HepG2 (cell line): ENCODE results near the gene DPY19L1. TPM values are rescaled to one million over a fixed set of nuclear protein-coding genes. Genes with fewer than 3 reads are reported as not detected.

Experiments used
- ATAC-seq: fragments of 200-7000 bp; cut with Tn5 transposase; 3 replicates; pipeline ENCODE4 v1.9.1; 2020; ENCODE audit warnings: mild to moderate bottlenecking, moderate library complexity
- BruUV-seq: library from RNA; stranded (reverse); fragments of 400-500 nt; replicated peaks from 2 replicates; lab custom pipeline; 2021; lab: Mats Ljungman, UMichigan
- CTCF ChIA-PET: fragments of 300-600 bp; formaldehyde crosslinking; extraction: SDS; loops from one replicate; lab custom pipeline; 2021; ENCODE audit warnings: low total read pairs, inconsistent platforms, low intra/inter-chr PET ratio; lab: Yijun Ruan, JAX
- POLR2A ChIA-PET: fragments of 350-600 bp; sonication (Branson Sonifier 250); formaldehyde crosslinking; loops from one replicate; lab custom pipeline; 2020; ENCODE audit warnings: antibody characterized with exemption, inconsistent platforms; lab: Yijun Ruan, JAX
- DNase-seq: peaks from one replicate; pipeline ENCODE4 v3.0.0-alpha.2; 2015; ENCODE audit warnings: low spot score
- FAIRE-seq: peaks from 3 replicates; lab custom pipeline; 2011; peaks lifted over from hg19 to GRCh38; lab: Jason Lieb, UNC
- H2AFZ ChIP-seq: one replicate; pipeline ENCODE4 v1.6.1; 2011; ENCODE audit warnings: low read length, inconsistent platforms
- H3K27ac ChIP-seq: fragments of 300-600 bp; 3 replicates; pipeline ENCODE4 v1.8.0; 2011; ENCODE audit warnings: mixed run types, mild to moderate bottlenecking, mixed read lengths, low read length, inconsistent platforms; ENCODE audit not compliant: insufficient read depth; ENCODE audit errors: extremely low read length
- H3K27me3 ChIP-seq, 2 experiments: fragments of 200-600 bp in 1 of 2; 2 replicates in 1 of 2; 3 replicates in 1 of 2; pipeline versions ENCODE4 v1.6.0 to v1.8.0; 2011; ENCODE audit warnings: low read length in 2 of 2, mild to moderate bottlenecking in 2 of 2, moderate library complexity in 2 of 2, inconsistent platforms in 1 of 2; ENCODE audit not compliant: insufficient read depth in 2 of 2, control insufficient read depth in 1 of 2
- H3K36me3 ChIP-seq, 2 experiments: fragments of 200-600 bp in 1 of 2; replicated peaks in 1 of 2; 2 replicates in 1 of 2; 3 replicates in 1 of 2; pipeline versions ENCODE4 v1.5.1 to v1.8.0; 2011; ENCODE audit warnings: low read length in 2 of 2, inconsistent platforms in 1 of 2; ENCODE audit not compliant: insufficient read depth in 2 of 2, control insufficient read depth in 1 of 2
- H3K4me1 ChIP-seq: 2 replicates; pipeline ENCODE4 v1.5.1; 2012; ENCODE audit warnings: low read length, inconsistent platforms; ENCODE audit not compliant: insufficient read depth
- H3K4me2 ChIP-seq: 2 replicates; pipeline ENCODE4 v1.6.0; 2011; ENCODE audit warnings: low read depth, low read length, inconsistent platforms
- H3K4me3 ChIP-seq, 3 experiments: fragments of 200-600 bp in 1 of 3; sonication (generic), shearing (Covaris generic) in 1 of 3; replicated peaks in 1 of 3; 2 replicates each; pipeline ENCODE4 v1.5.1; 2011 to 2016; ENCODE audit warnings: low read length in 3 of 3, inconsistent platforms in 2 of 3, low read depth in 2 of 3, mild to moderate bottlenecking in 2 of 3, control low read depth in 1 of 3, mixed read lengths in 1 of 3; ENCODE audit not compliant: insufficient read depth in 1 of 3
- H3K79me2 ChIP-seq: one replicate; pipeline ENCODE4 v1.6.1; 2011; ENCODE audit warnings: low read length, inconsistent platforms; ENCODE audit not compliant: insufficient read depth
- H3K9ac ChIP-seq: 2 replicates; pipeline ENCODE4 v1.6.0; 2011; ENCODE audit warnings: mild to moderate bottlenecking, low read depth, low read length, inconsistent platforms; ENCODE audit not compliant: insufficient read depth
- H3K9me3 ChIP-seq: 2 replicates; pipeline ENCODE4 v1.5.1; 2012; ENCODE audit warnings: mild to moderate bottlenecking, low read length
- H4K20me1 ChIP-seq: 2 replicates; pipeline ENCODE4 v1.6.0; 2011; ENCODE audit warnings: inconsistent platforms, mild to moderate bottlenecking, low read length, moderate library complexity; ENCODE audit not compliant: insufficient read depth
- BRD4 ChIP-seq: sonication (generic); formaldehyde crosslinking; IDR thresholded peaks from 2 replicates; pipeline ENCODE4 v1.4.0; 2020; ENCODE audit warnings: missing genetic modification reagents
- EHMT2 ChIP-seq: fragments of 200-600 bp; sonication (generic); IDR thresholded peaks from 2 replicates; pipeline ENCODE4 v1.7.0; 2017; ENCODE audit warnings: antibody characterized with exemption, low read depth, low read length, borderline replicate concordance
- FOXP1 ChIP-seq, 2 experiments: fragments of 450-650 bp in 1 of 2; IDR thresholded peaks; 2 replicates each; pipeline ENCODE4 v1.6.1; 2017 to 2018; ENCODE audit warnings: antibody characterized with exemption in 1 of 2
- GTF3A ChIP-seq: sonication (generic); formaldehyde crosslinking; conservative IDR thresholded peaks from 2 replicates; pipeline ENCODE4 v1.4.0; 2020; ENCODE audit warnings: mild to moderate bottlenecking, missing genetic modification reagents
- KDM3A ChIP-seq: IDR thresholded peaks from 2 replicates; pipeline ENCODE4 v1.6.1; 2018; ENCODE audit warnings: low read depth, missing compliant biosample characterization
- MAFF ChIP-seq: IDR thresholded peaks from 2 replicates; pipeline ENCODE4 v1.6.1; 2011; ENCODE audit warnings: low read depth, low read length, improper control_type of control experiment
- MED13 ChIP-seq: sonication (generic); formaldehyde crosslinking; IDR thresholded peaks from 2 replicates; pipeline ENCODE4 v1.5.0; 2020; ENCODE audit warnings: missing genetic modification reagents
- MLLT10 ChIP-seq: sonication (generic); formaldehyde crosslinking; IDR thresholded peaks from 2 replicates; pipeline ENCODE4 v1.4.0; 2020; ENCODE audit warnings: missing genetic modification reagents
- SMAD3 ChIP-seq: sonication (generic); formaldehyde crosslinking; IDR thresholded peaks from 2 replicates; pipeline ENCODE4 v1.4.0; 2020; ENCODE audit warnings: missing genetic modification reagents
- SPEN ChIP-seq: sonication (generic); formaldehyde crosslinking; IDR thresholded peaks from 2 replicates; pipeline ENCODE4 v1.5.1; 2020; ENCODE audit warnings: low read depth, mild to moderate bottlenecking, missing genetic modification reagents
- SRSF1 ChIP-seq: fragments of 200-400 bp; formaldehyde crosslinking; optimal IDR thresholded peaks from 2 replicates; pipeline ENCODE3; 2017; ENCODE audit warnings: mild to moderate bottlenecking, low read depth, low read length, moderate library complexity
- ZFP1 ChIP-seq: IDR thresholded peaks from 2 replicates; pipeline ENCODE4 v1.6.1; 2016
- ZGPAT ChIP-seq: IDR thresholded peaks from 2 replicates; pipeline ENCODE4 v1.6.1; 2016; ENCODE audit warnings: mild to moderate bottlenecking
- ZNF274 ChIP-seq: sonication (generic); formaldehyde crosslinking; IDR thresholded peaks from 2 replicates; pipeline ENCODE4 v1.5.1; 2020; ENCODE audit warnings: mild to moderate bottlenecking, missing genetic modification reagents
- ZNF563 ChIP-seq: sonication (generic); formaldehyde crosslinking; IDR thresholded peaks from 2 replicates; pipeline ENCODE4 v1.8.0; 2022; ENCODE audit warnings: mild to moderate bottlenecking, moderate library complexity, missing genetic modification reagents
- ZNF703 ChIP-seq: sonication (generic); formaldehyde crosslinking; IDR thresholded peaks from 2 replicates; pipeline ENCODE4 v1.5.1; 2020; ENCODE audit warnings: missing genetic modification reagents, mild to moderate bottlenecking, moderate library complexity, borderline replicate concordance
- ZNF891 ChIP-seq: sonication (generic); formaldehyde crosslinking; IDR thresholded peaks from 2 replicates; pipeline ENCODE4 v1.5.0; 2020; ENCODE audit warnings: mild to moderate bottlenecking, missing genetic modification reagents
- WGBS: methylation state at CpG from one replicate; pipeline ENCODE4 v1.1.6; 2017; ENCODE audit warnings: low lambda C conversion rate; 5-methylcytosine and 5-hydroxymethylcytosine counted together
- in situ Hi-C: cut with HindIII; loops from 2 replicates; pipeline ENCODE4 v1.10.0; 2017; ENCODE audit warnings: low pct_unique_long_range_greater_than_20kb; ENCODE audit not compliant: extremely low pct_ligation_motif_present
- intact Hi-C: fragments of 100-400 bp; cut with micrococcal nuclease; formaldehyde crosslinking; loops from one replicate; pipeline ENCODE4 v1.10.0; 2022; ENCODE audit not compliant: unreplicated experiment
- polyA plus RNA-seq, 8 experiments: library from polyadenylated mRNA; depleted of rRNA in 3 of 8; stranded (reverse) in 7 of 8; unstranded in 1 of 8; fragments of >200 nt; fragmentation: Illumina TruSeq in 4 of 8; extraction: Trizol in 4 of 8; gene quantifications; 2 replicates each; pipeline versions ENCODE4 v1.2.1 to v1.2.3, GENCODE V29; 2011 to 2016; ENCODE audit warnings: low read depth in 4 of 8, missing spikeins in 1 of 8, mixed read lengths in 1 of 8; ENCODE audit not compliant: insufficient read depth in 1 of 8
- total RNA-seq, 5 experiments: library from RNA; depleted of rRNA; stranded (reverse); fragments of >200 nt; fragmentation: Illumina TruSeq; extraction: Trizol; gene quantifications; 2 replicates each; pipeline ENCODE4 v1.2.3, GENCODE V29; 2016; ENCODE audit warnings: low read depth in 1 of 5
- TF ChIP-seq, protein P1 (sequence below): sonication (generic); formaldehyde crosslinking; IDR thresholded peaks from 2 replicates; pipeline ENCODE4 v1.5.1; 2020; ENCODE audit warnings: missing genetic modification reagents, mild to moderate bottlenecking, borderline replicate concordance

The DPY19L1 gene
- total and polyA plus RNA-seq, 2 of the 13 experiments (the other 11 are each of a cell fraction or from before 2014, with no cell fraction given), result 18.9 to 32.6 TPM

DNA sequence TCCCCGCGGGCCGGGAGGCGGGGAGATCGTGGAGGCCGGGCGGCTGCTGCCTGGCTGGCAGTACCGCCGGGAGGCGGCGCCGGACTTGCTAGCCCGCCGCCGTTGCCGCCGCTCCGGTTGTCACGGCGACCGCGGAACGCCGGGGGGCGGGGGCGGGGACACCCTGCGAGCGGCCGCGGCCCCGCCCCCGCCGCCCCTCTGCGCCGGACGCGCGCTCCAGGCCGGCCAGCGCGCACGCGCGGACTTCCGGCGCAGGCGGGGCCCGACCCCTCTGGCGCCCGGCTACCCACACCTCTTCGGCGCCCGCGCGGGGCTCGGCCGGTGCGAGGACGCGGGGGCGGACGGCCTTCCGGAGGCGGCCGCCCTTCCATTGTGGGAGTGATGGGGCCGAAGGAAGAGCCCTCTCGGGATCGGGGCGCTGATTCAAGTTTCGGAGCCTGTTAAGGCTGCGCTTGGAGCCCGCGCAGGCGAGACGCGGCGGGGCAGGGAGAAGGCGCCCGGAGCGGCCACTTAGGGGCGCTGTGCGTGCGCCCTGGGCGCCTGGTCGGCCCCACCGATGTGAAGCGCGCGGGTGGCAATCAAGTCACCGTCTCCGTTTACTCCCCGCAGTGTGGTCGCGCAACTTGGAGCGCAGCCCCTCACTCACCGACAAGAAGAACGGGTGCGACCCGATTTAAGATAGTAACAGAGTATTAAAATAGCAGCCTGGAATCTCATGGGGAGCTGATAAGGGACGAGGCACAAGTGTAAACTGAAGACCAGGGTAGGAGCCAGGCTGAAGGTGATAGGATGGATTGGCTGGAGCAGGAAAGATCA is 449 bp upstream of the DPY19L1 start (continued):
- no peak for TF ChIP-seq EHMT2
- no peak for TF ChIP-seq SMAD3
- TF ChIP-seq ZNF274 (CRISPR knock-in tag), result peak; percentile 34; the same call in 1 of the 2 replicates
- TF ChIP-seq KDM3A (CRISPR knock-in tag), result 0 out of 2 replicates have a peak, but pooled peaks have one; percentile 11
- TF ChIP-seq MLLT10 (CRISPR knock-in tag), result no peak
- no peak for TF ChIP-seq ZFP1 (CRISPR knock-in tag)
- 0 out of 2 replicates have a peak, but pooled peaks have one; percentile 47 for TF ChIP-seq SPEN (CRISPR knock-in tag)
- no peak for TF ChIP-seq ZNF891 (CRISPR knock-in tag)

DNA sequence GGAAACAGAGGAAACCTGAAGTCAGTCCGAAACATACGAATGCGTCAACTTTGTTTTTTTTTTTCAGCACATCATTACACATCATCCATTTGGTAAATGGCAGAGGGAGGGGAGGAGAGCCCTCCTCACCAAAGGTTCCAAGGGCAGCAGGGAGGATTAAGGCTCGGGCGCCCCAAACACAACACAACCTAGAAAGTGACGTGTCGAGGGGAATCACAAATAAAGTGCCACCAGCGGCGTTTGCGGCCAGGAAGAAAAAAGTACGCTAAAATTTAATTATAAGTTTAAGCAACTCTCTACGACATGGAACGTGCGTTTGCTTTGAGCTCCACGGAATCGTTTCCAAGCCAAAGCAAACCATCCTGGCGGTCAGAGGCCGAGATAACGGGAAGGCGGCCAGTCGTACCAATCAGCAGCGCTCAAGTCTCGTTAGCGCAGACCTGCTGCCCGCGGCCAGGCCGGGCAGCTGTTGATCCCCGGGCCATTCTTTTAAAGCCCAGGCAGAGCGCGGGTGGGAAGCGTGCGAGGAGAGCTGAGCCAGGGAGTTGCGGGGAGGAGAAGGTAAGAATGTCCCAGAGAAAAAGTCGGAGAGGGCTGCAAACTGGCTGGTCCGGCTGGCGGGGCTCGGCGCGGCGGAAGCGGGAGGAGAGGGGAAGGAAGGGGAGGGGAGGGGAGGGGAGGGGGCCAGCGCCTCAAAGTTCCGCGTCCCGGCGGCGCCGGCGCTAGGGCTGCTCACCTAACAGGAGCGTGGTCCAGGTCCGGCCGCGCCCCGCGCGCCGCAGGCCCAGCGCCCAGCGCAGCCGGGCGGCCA is 719 bp downstream of the DPY19L1 start:
- FAIRE-seq, result no peak
- no peak overlapping the region for H2AFZ ChIP-seq
- ATAC-seq, result peak; percentile 68
- TF ChIP-seq BRD4 (CRISPR knock-in tag) (no peak), GTF3A (CRISPR knock-in tag) (no peak), FOXP1 (IDR thresholded peaks at IDR 0.05) (no peak), FOXP1 (CRISPR knock-in tag; IDR thresholded peaks at IDR 0.05) (no peak), MAFF (no peak), ZNF563 (CRISPR knock-in tag) (no peak), SRSF1 (no peak), ZGPAT (CRISPR knock-in tag) (no peak), MED13 (CRISPR knock-in tag) (no peak), ZNF703 (CRISPR knock-in tag) (no peak)
- TF ChIP-seq, protein P1, sequence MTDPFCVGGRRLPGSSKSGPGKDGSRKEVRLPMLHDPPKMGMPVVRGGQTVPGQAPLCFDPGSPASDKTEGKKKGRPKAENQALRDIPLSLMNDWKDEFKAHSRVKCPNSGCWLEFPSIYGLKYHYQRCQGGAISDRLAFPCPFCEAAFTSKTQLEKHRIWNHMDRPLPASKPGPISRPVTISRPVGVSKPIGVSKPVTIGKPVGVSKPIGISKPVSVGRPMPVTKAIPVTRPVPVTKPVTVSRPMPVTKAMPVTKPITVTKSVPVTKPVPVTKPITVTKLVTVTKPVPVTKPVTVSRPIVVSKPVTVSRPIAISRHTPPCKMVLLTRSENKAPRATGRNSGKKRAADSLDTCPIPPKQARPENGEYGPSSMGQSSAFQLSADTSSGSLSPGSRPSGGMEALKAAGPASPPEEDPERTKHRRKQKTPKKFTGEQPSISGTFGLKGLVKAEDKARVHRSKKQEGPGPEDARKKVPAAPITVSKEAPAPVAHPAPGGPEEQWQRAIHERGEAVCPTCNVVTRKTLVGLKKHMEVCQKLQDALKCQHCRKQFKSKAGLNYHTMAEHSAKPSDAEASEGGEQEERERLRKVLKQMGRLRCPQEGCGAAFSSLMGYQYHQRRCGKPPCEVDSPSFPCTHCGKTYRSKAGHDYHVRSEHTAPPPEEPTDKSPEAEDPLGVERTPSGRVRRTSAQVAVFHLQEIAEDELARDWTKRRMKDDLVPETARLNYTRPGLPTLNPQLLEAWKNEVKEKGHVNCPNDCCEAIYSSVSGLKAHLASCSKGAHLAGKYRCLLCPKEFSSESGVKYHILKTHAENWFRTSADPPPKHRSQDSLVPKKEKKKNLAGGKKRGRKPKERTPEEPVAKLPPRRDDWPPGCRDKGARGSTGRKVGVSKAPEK (CRISPR knock-in tag), result no peak

More for the DNA sequence above, 719 bp downstream of the DPY19L1 start:
- H3K79me2 ChIP-seq, result peaks cover 45% of the 10 kb centered on the region
- H3K4me1 ChIP-seq, result peaks cover 50% of the 10 kb centered on the region
- in situ Hi-C loops, result loop anchor here (5.0 kb wide), 1 partner anchor 214 kb away; no protein-coding TSS in a partner anchor
- BruUV-seq, result no TSS peak
- peak overlapping the region; percentile 66 for H3K9ac ChIP-seq
- CTCF ChIA-PET, result no interaction called here
- H3K4me2 ChIP-seq, result peak overlapping the region; percentile 85
- H3K27me3 ChIP-seq, result peaks cover 0 to 4% of the 10 kb centered on the region in 2 experiments; a peak in 1 of 5 replicates
- POLR2A ChIA-PET, result interaction anchor here (1.6 kb wide), 1 partner anchor 278 kb away, joined by 4 read pairs; no protein-coding TSS in a partner anchor
- intact Hi-C loops, result loop anchor here (2.0 to 10.0 kb wide), 2 partner anchors 278 to 362 kb away; no protein-coding TSS in a partner anchor
- DNase-seq, result peak; percentile 46
- H3K9me3 ChIP-seq, result no peaks in the 10 kb centered on the region
- no peaks in the 10 kb centered on the region; the same call in 1 of the 2 replicates for H4K20me1 ChIP-seq
- H3K36me3 ChIP-seq, result no peaks in the 10 kb centered on the region
- peak overlapping the region; percentile 78 to 84 (median 82) for H3K4me3 ChIP-seq
- peak overlapping the region; percentile 75 for H3K27ac ChIP-seq
- 3% methylated on average over 31 of the region's 61 CpGs for WGBS
